Epidermal melanocyte (primary cell): Measurements from ENCODE around the gene MSH4.
"Not testable (repeated sequence)": the region's sequence is repeated elsewhere in the genome, so short reads cannot be mapped to it uniquely, and the experiment has no call there.

Experiments
- DNase-seq: peaks from one replicate; pipeline ENCODE4 v3.0.0; 2011; ENCODE audit warnings: low spot score; ENCODE audit not compliant: insufficient read length

MSH4 gene

GRCh38 chr1:75932304-75932703, 135.6 kb downstream of the MSH4 start, which contains the start of gene ASB17:
ASB17 (minus strand) TSS chr1:75932404; CDS start chr1:75932291, 113 bp downstream.
- no peak for DNase-seq

GRCh38 chr1:75937034-75937433, 140.4 kb downstream of the MSH4 start:
- DNase-seq: no peak

GRCh38 chr1:75943037-75943436, 146.4 kb downstream of the MSH4 start:
- DNase-seq: not testable (repeated sequence)

- DNase-seq: no peak
Observed at GRCh38 chr1:75950176-75950575, 153.5 kb downstream of the MSH4 start.

GRCh38 chr1:75952016-75952415, 155.3 kb downstream of the MSH4 start:
- no peak for DNase-seq

GRCh38 chr1:75953461-75953860, 156.8 kb downstream of the MSH4 start:
- no peak for DNase-seq

- peak; percentile 64 for DNase-seq
Observed at GRCh38 chr1:75954586-75954985, 157.9 kb downstream of the MSH4 start.
